H9 (cell line): ENCODE data around the gene HMBS. TPM values are rescaled to one million over a fixed set of nuclear protein-coding genes. Genes with fewer than 3 reads are reported as not detected.

Source experiments
- DNase-seq: peaks from one replicate; pipeline ENCODE4 v3.0.0-alpha.2; 2017
- H2AFZ ChIP-seq: one replicate; pipeline ENCODE4 v1.6.1; 2013; ENCODE audit warnings: mild to moderate bottlenecking, low read length, control low read depth, moderate library complexity
- H2AK5ac ChIP-seq: 2 replicates; pipeline ENCODE4 v1.6.1; 2013; ENCODE audit warnings: low read length, control low read depth, mixed read lengths; ENCODE audit not compliant: insufficient read length
- H2BK120ac ChIP-seq: one replicate; pipeline ENCODE4 v1.6.1; 2013; ENCODE audit warnings: low read depth, mild to moderate bottlenecking, low read length, control low read depth, inconsistent platforms; ENCODE audit not compliant: poor library complexity, severe bottlenecking
- H2BK12ac ChIP-seq: 2 replicates; pipeline ENCODE4 v1.6.1; 2013; ENCODE audit warnings: low read length, control low read depth, mixed read lengths, low read depth; ENCODE audit not compliant: insufficient read length
- H2BK15ac ChIP-seq: 2 replicates; pipeline ENCODE4 v1.6.1; 2013; ENCODE audit warnings: low read depth, low read length, control low read depth
- H2BK20ac ChIP-seq: one replicate; pipeline ENCODE4 v1.6.1; 2013; ENCODE audit warnings: low read depth, mild to moderate bottlenecking, low read length, control low read depth, inconsistent platforms; ENCODE audit not compliant: poor library complexity, severe bottlenecking
- H2BK5ac ChIP-seq: 2 replicates; pipeline ENCODE4 v1.6.1; 2013; ENCODE audit warnings: low read length, control low read depth, mixed read lengths; ENCODE audit not compliant: insufficient read length
- H3K14ac ChIP-seq: 2 replicates; pipeline ENCODE4 v1.6.1; 2013; ENCODE audit warnings: low read length, control low read depth; ENCODE audit not compliant: insufficient read depth
- H3K18ac ChIP-seq: 2 replicates; pipeline ENCODE4 v1.6.1; 2013; ENCODE audit warnings: low read depth, mild to moderate bottlenecking, mixed read lengths, low read length, control low read depth; ENCODE audit not compliant: insufficient read length
- H3K23ac ChIP-seq: 2 replicates; pipeline ENCODE4 v1.6.1; 2013; ENCODE audit warnings: low read length, control low read depth, mixed read lengths, low read depth; ENCODE audit not compliant: insufficient read length
- H3K23me2 ChIP-seq: 2 replicates; pipeline ENCODE4 v1.6.1; 2013; ENCODE audit warnings: low read depth, mild to moderate bottlenecking, mixed read lengths, low read length, control low read depth; ENCODE audit not compliant: insufficient read length, poor library complexity, severe bottlenecking
- H3K27ac ChIP-seq: 2 replicates; pipeline ENCODE4 v1.5.1; 2013; ENCODE audit warnings: low read length, control low read depth, mixed read lengths, low read depth; ENCODE audit not compliant: insufficient read length
- H3K27me3 ChIP-seq: 2 replicates; pipeline ENCODE4 v1.6.1; 2013; ENCODE audit warnings: low read length, control low read depth, inconsistent platforms; ENCODE audit not compliant: insufficient read depth
- H3K4ac ChIP-seq: 2 replicates; pipeline ENCODE4 v1.6.1; 2013; ENCODE audit warnings: low read depth, mild to moderate bottlenecking, control low read depth, inconsistent platforms, low read length, moderate library complexity
- H3K4me1 ChIP-seq: 2 replicates; pipeline ENCODE4 v1.6.1; 2013; ENCODE audit warnings: low read length, control low read depth, inconsistent platforms; ENCODE audit not compliant: insufficient read depth
- H3K4me2 ChIP-seq: 2 replicates; pipeline ENCODE4 v1.6.1; 2013; ENCODE audit warnings: low read length, control low read depth, mixed read lengths; ENCODE audit not compliant: insufficient read length, insufficient read depth
- H3K56ac ChIP-seq: 2 replicates; pipeline ENCODE4 v1.6.1; 2013; ENCODE audit warnings: low read depth, mild to moderate bottlenecking, mixed read lengths, low read length, control low read depth; ENCODE audit not compliant: insufficient read length
- H3K79me1 ChIP-seq: 2 replicates; pipeline ENCODE4 v1.6.1; 2013; ENCODE audit warnings: low read depth, mild to moderate bottlenecking, moderate library complexity, low read length, control low read depth, inconsistent platforms; ENCODE audit not compliant: insufficient read depth, poor library complexity, severe bottlenecking
- H3K79me2 ChIP-seq: 2 replicates; pipeline ENCODE4 v1.6.1; 2013; ENCODE audit warnings: low read length, control low read depth, inconsistent platforms; ENCODE audit not compliant: insufficient read depth
- H3K9ac ChIP-seq: 2 replicates; pipeline ENCODE4 v1.6.1; 2013; ENCODE audit warnings: low read length, control low read depth, mixed read lengths; ENCODE audit not compliant: insufficient read length; ENCODE audit errors: extremely low read depth
- H3K9me3 ChIP-seq: one replicate; pipeline ENCODE4 v1.6.1; 2013; ENCODE audit warnings: low read depth, low read length, inconsistent platforms; ENCODE audit not compliant: control insufficient read depth
- H3T11ph ChIP-seq: one replicate; pipeline ENCODE4 v1.6.1; 2013; ENCODE audit warnings: mild to moderate bottlenecking, low read length, control low read depth, inconsistent platforms
- H4K20me1 ChIP-seq: one replicate; pipeline ENCODE4 v1.6.1; 2013; ENCODE audit not compliant: control insufficient read depth, insufficient read length, insufficient read depth
- H4K5ac ChIP-seq: 2 replicates; pipeline ENCODE4 v1.6.1; 2013; ENCODE audit warnings: low read depth, mild to moderate bottlenecking, mixed read lengths, low read length, control low read depth; ENCODE audit not compliant: insufficient read length
- H4K8ac ChIP-seq: replicated peaks from 2 replicates; pipeline ENCODE4 v1.6.1; 2013; ENCODE audit warnings: low read length, control low read depth, mixed read lengths, low read depth; ENCODE audit not compliant: insufficient read length
- H4K91ac ChIP-seq: 2 replicates; pipeline ENCODE4 v1.6.1; 2013; ENCODE audit warnings: low read depth, mild to moderate bottlenecking, moderate library complexity, mixed read lengths, low read length, control low read depth; ENCODE audit not compliant: insufficient read length
- H3K27ac Mint-ChIP-seq, 3 experiments: 2 replicates in 2 of 3; 3 replicates in 1 of 3; pipeline ENCODE4 v1.8.0; 2020 to 2021; ENCODE audit warnings: mixed read lengths in 3 of 3, mild to moderate bottlenecking in 1 of 3, moderate library complexity in 1 of 3
- H3K27me3 Mint-ChIP-seq: 2 replicates; pipeline ENCODE4 v1.8.0; 2021; ENCODE audit warnings: low read depth, mild to moderate bottlenecking, moderate library complexity, mixed read lengths
- H3K36me3 Mint-ChIP-seq, 3 experiments: 2 replicates in 2 of 3; 3 replicates in 1 of 3; pipeline ENCODE4 v1.8.0; 2020 to 2021; ENCODE audit warnings: low read depth in 3 of 3, mixed read lengths in 3 of 3; ENCODE audit not compliant: insufficient read depth in 1 of 3
- H3K4me1 Mint-ChIP-seq, 2 experiments: 2 replicates each; pipeline ENCODE4 v1.8.0; 2020; ENCODE audit warnings: mixed read lengths in 2 of 2
- H3K4me3 Mint-ChIP-seq, 2 experiments: 2 replicates in 1 of 2; 3 replicates in 1 of 2; pipeline ENCODE4 v1.8.0; 2020 to 2021; ENCODE audit warnings: mild to moderate bottlenecking in 2 of 2, mixed read lengths in 2 of 2, moderate library complexity in 1 of 2
- H3K9me3 Mint-ChIP-seq, 2 experiments: 2 replicates in 1 of 2; 3 replicates in 1 of 2; pipeline ENCODE4 v1.8.0; 2020; ENCODE audit warnings: mild to moderate bottlenecking in 2 of 2, mixed read lengths in 2 of 2, moderate library complexity in 1 of 2
- WGBS: extraction: QIAGEN DNeasy Blood & Tissue Kit; methylation state at CpG from one replicate; pipeline ENCODE4 v1.1.7; 2013; ENCODE audit warnings: missing lambda C conversion rate, low lambda C conversion rate, mixed read lengths; ENCODE audit not compliant: insufficient read length; ENCODE audit errors: extremely low coverage; 5-methylcytosine and 5-hydroxymethylcytosine counted together
- total RNA-seq: library from RNA; stranded (reverse); gene quantifications from 2 replicates; pipeline ENCODE4 v1.2.1, GENCODE V29; 2021
- TF ChIP-seq, protein P1 (sequence below): fragments of 200-600 bp; sonication (generic); conservative IDR thresholded peaks from 3 replicates; pipeline ENCODE4 v1.8.0; 2021; ENCODE audit warnings: antibody characterized with exemption, mild to moderate bottlenecking

The HMBS gene
- total RNA-seq, 1 experiment from 2014 or later: 57.7 TPM

DNA sequence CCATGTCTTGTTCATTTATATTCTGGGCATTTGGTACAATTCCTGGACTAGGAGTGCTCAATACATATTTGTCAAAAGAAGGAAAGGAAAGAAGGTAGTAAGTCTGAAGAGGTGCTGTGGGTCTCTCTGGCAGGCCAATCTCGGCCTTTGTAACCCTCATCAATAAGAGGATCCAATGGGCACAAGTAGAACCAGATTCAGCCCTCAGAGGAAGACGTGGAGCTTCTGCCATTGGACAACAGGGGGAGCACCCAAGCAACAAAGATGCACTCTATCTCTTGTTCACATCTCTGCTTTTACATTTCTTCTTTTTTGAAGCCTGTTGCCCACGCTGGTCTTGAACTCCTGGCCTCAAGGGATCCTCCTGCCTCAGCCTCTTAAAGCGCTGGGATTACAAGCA, 19.3 kb upstream of the HMBS start:
- Histone ChIP-seq H3K14ac (no peak overlapping the region), H3K79me1 (peaks cover 5% of the 10 kb centered on the region), H2BK15ac (no peak overlapping the region), H3K4ac (no peak overlapping the region), H2AFZ (no peak overlapping the region), H2BK5ac (no peak overlapping the region), H3K23ac (no peak overlapping the region), H3K4me1 (no peaks in the 10 kb centered on the region), H4K5ac (no peak overlapping the region), H4K20me1 (no peaks in the 10 kb centered on the region), H3K9ac (no peak overlapping the region), H3K9me3 (no peaks in the 10 kb centered on the region), H3K18ac (no peak overlapping the region), H3K27ac (no peak overlapping the region), H2BK12ac (no peak overlapping the region), H3K4me2 (no peak overlapping the region), H3K27me3 (no peaks in the 10 kb centered on the region), H3K23me2 (peaks cover 7% of the 10 kb centered on the region), H4K8ac (no peak overlapping the region), H3T11ph (no peak overlapping the region), H2BK20ac (no peak overlapping the region), H3K79me2 (no peaks in the 10 kb centered on the region; the same call in 1 of the 2 replicates), H2BK120ac (no peak overlapping the region), H4K91ac (no peak overlapping the region), H3K56ac (no peak overlapping the region), H2AK5ac (no peak overlapping the region)
- TF ChIP-seq, protein P1, sequence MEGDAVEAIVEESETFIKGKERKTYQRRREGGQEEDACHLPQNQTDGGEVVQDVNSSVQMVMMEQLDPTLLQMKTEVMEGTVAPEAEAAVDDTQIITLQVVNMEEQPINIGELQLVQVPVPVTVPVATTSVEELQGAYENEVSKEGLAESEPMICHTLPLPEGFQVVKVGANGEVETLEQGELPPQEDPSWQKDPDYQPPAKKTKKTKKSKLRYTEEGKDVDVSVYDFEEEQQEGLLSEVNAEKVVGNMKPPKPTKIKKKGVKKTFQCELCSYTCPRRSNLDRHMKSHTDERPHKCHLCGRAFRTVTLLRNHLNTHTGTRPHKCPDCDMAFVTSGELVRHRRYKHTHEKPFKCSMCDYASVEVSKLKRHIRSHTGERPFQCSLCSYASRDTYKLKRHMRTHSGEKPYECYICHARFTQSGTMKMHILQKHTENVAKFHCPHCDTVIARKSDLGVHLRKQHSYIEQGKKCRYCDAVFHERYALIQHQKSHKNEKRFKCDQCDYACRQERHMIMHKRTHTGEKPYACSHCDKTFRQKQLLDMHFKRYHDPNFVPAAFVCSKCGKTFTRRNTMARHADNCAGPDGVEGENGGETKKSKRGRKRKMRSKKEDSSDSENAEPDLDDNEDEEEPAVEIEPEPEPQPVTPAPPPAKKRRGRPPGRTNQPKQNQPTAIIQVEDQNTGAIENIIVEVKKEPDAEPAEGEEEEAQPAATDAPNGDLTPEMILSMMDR: peak; percentile 62
- H3K36me3 Mint-ChIP-seq: peaks cover 3 to 5% (median 5%) of the 10 kb centered on the region in 3 experiments; a peak in 6 of 7 replicates
- H3K9me3 Mint-ChIP-seq: no peaks in the 10 kb centered on the region; a peak in 1 of 5 replicates
- no CpG with 5 or more reads among the region's 4 CpGs for WGBS
- H3K4me3 Mint-ChIP-seq: peak overlapping the region in 1 of 2 experiments; percentile 6; a peak in 2 of 5 replicates
- no peaks in the 10 kb centered on the region for H3K27me3 Mint-ChIP-seq
- no peak overlapping the region for H3K27ac Mint-ChIP-seq
- H3K4me1 Mint-ChIP-seq: peaks cover 7 to 10% of the 10 kb centered on the region in 2 experiments
- peak; percentile 49 for DNase-seq
